ENCODE data around the gene CDK17.

- no peak for TF ChIP-seq CTCF (IDR thresholded peaks at IDR 0.05)
- no peak for TF ChIP-seq POLR2A (IDR thresholded peaks at IDR 0.05)
- TF ChIP-seq EP300 (IDR thresholded peaks at IDR 0.05): no peak
Observed at GRCh38 chr12:96327889-96328288, 72.3 kb downstream of the CDK17 start.
